HG03520 (cell line): ENCODE data around the gene DCAF7.

Experiments used
- ATAC-seq: cut with Tn5 transposase; IDR thresholded peaks from one replicate; pipeline ENCODE4 v1.9.1; 2021; ENCODE audit warnings: mild to moderate bottlenecking, moderate library complexity; ENCODE audit not compliant: unreplicated experiment

DCAF7 gene

GRCh38 chr17:63524051-63524450 lies 26.2 kb upstream of the DCAF7 start:
- ATAC-seq, result no peak

GRCh38 chr17:63525190-63525946 lies 24.9 kb upstream of the DCAF7 start:
- no peak for ATAC-seq

- ATAC-seq, result no peak
These were observed 23.4 kb upstream of the DCAF7 start for GRCh38 chr17:63526861-63527260.

DNA sequence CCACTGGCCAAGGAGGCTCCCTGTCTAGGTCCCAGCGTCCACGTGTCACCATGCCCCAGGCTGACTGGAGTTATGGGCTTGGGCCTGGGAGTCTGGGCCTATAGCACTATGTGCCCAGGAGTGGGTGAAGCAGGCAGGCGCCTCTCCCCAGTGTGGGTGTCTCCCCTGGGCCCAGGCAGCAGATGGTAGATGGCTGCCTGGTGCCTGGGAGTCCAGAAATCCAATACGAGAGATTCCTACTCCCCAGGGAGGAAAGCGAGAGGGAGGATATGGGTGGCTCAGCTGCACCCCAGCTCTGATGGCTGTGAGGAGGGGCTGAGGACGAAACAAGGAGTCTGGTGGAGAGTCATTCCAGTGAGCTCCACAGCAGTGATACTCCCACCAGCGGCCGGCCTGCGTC lies 22.1 kb upstream of the DCAF7 start:
- no peak for ATAC-seq

DNA sequence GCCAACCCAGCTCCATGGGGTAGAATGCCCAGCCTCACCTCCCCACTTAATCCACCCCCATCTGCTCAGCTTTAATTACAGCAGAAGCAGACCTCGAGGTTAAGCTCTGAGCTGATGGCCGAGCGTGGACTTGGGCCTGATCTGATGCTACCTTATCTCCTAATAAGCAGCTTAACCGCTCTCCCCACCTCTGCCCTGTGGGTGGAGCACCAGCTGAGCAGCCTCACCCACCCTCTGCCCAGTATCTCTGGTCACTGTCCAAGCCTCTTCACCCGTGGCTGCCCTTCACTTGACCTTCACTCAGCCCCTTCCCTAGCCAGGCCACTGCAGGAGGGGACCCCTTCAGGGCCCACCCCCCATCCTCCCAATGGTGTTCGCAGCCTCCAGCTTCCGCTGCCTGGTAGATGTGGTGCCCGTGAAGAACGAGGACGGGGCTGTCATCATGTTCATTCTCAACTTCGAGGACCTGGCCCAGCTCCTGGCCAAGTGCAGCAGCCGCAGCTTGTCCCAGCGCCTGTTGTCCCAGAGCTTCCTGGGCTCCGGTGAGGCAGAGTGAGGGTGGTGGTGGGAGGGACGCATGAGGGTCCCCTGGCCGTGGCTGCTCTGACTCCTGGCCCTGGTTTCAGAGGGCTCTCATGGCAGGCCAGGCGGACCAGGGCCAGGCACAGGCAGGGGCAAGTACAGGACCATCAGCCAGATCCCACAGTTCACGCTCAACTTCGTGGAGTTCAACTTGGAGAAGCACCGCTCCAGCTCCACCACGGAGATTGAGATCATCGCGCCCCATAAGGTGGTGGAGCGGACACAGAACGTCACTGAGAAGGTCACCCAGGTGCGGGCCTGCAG lies 20.3 kb upstream of the DCAF7 start:
- no peak for ATAC-seq

- ATAC-seq, result no peak
These were observed 19.7 kb upstream of the DCAF7 start for GRCh38 chr17:63530557-63531021.

GRCh38 chr17:63531022-63531965 lies 19.0 kb upstream of the DCAF7 start:
- ATAC-seq, result no peak

DNA sequence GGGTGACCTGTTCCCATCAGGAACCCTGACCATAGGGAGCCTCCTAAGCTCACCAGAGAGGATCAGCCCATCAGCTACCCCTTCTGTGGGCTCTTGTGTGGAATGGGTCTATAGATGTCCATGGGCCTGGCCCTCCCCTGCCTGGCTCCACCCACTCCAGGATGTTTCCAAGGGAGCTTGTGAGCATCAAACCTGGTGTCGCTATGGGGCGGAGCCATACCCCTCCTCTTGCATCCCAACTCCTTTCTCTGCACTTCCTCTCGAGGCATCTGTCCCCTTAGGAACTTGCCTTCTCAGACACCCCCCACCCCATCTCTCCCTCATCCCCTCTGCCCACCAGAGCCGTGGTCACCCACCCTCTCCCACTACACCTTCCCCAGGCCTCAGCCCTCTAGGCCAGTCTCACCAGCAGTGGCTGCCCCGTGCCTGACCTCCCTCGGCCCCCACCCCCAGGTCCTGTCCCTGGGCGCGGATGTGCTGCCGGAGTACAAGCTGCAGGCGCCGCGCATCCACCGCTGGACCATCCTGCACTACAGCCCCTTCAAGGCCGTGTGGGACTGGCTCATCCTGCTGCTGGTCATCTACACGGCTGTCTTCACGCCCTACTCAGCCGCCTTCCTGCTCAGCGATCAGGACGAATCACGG lies 16.7 kb upstream of the DCAF7 start:
- no peak for ATAC-seq

- no peak for ATAC-seq
These were observed 16.2 kb upstream of the DCAF7 start for GRCh38 chr17:63534078-63534570.

DNA sequence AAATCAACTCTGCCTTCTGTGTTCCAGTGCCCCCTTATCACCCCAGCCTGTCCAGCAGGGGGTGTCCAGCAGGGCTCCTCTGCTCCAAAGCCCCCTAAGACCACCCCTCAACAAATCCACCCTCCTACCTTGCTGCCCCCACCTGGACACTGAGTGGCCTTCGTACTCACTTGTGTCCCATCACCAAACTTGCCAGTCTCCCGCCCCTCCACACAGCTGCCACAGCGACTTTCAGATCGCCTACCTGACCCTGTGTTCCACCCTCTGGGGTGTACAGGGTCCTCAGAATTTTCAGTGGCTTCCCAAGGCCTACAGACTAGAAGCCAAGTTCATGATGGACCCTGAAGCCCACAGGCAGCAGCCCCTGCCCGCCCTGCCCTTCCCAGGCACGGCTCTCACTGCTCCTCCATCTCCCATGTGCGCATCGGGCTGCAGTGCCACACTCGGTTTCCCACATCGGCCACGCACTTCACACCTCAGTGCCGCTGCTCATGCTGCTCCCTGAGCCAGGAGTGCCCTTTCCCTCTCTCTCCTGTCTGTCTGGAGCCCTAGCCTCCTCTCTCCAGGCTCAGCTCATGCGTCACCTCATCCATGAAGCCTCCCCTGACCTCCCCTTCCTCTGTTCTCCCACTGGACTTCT lies 15.3 kb upstream of the DCAF7 start:
- no peak for ATAC-seq

DNA sequence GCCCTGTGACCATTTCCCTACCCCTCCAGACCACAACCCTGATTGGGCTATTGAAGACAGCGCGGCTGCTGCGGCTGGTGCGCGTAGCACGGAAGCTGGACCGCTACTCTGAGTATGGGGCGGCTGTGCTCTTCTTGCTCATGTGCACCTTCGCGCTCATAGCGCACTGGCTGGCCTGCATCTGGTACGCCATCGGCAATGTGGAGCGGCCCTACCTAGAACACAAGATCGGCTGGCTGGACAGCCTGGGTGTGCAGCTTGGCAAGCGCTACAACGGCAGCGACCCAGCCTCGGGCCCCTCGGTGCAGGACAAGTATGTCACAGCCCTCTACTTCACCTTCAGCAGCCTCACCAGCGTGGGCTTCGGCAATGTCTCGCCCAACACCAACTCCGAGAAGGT lies 14.6 kb upstream of the DCAF7 start:
- no peak for ATAC-seq

DNA sequence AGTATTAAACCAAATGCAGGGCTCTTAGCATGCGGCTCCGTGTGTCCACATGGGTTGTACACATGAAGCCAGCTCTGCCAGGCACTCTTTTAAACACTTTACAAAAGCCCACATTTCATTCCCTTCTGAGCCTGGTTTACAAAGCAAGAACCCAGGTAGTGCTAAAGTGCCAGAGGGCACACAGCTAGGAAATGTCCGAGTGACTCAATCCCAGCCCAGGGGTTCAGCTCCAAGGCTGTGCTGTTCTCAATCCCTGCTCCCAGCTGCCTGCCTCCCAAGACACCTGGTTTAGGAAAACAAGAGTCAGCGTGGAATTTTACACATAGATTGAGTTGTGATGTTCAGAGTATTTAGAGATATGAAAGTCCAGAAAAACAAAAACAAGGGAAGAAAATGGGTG lies 13.3 kb upstream of the DCAF7 start:
- no peak for ATAC-seq

DNA sequence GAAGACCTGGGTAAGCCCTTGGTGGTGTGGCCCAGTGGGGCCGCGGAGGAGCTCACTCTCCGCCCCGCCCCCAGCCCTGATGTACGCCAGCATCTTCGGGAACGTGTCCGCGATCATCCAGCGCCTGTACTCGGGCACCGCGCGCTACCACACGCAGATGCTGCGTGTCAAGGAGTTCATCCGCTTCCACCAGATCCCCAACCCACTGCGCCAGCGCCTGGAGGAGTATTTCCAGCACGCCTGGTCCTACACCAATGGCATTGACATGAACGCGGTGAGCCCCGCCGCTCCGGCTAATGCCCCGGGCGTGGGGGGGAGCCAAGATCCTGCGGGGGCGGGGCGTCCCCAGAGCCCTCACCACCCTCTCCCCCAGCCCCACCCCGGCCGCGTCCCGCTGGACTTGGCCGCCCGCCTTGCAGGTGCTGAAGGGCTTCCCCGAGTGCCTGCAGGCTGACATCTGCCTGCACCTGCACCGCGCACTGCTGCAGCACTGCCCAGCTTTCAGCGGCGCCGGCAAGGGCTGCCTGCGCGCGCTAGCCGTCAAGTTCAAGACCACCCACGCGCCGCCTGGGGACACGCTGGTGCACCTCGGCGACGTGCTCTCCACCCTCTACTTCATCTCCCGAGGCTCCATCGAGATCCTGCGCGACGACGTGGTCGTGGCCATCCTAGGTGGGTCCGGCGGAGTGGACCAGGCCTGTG lies 12.1 kb upstream of the DCAF7 start:
- ATAC-seq, result no peak

- ATAC-seq, result no peak
These were observed 11.3 kb upstream of the DCAF7 start for GRCh38 chr17:63538693-63539595.

GRCh38 chr17:63540590-63540989 lies 9.7 kb upstream of the DCAF7 start:
- ATAC-seq, result no peak

DNA sequence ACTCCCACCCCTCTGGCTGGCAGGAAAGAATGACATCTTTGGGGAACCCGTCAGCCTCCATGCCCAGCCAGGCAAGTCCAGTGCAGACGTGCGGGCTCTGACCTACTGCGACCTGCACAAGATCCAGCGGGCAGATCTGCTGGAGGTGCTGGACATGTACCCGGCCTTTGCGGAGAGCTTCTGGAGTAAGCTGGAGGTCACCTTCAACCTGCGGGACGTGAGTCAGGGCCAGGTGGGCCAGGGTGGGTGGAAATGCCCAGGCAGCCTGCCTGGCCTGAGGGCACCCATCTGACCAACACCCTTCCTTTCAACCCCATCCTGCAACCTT lies 8.1 kb upstream of the DCAF7 start:
- no peak for ATAC-seq

DNA sequence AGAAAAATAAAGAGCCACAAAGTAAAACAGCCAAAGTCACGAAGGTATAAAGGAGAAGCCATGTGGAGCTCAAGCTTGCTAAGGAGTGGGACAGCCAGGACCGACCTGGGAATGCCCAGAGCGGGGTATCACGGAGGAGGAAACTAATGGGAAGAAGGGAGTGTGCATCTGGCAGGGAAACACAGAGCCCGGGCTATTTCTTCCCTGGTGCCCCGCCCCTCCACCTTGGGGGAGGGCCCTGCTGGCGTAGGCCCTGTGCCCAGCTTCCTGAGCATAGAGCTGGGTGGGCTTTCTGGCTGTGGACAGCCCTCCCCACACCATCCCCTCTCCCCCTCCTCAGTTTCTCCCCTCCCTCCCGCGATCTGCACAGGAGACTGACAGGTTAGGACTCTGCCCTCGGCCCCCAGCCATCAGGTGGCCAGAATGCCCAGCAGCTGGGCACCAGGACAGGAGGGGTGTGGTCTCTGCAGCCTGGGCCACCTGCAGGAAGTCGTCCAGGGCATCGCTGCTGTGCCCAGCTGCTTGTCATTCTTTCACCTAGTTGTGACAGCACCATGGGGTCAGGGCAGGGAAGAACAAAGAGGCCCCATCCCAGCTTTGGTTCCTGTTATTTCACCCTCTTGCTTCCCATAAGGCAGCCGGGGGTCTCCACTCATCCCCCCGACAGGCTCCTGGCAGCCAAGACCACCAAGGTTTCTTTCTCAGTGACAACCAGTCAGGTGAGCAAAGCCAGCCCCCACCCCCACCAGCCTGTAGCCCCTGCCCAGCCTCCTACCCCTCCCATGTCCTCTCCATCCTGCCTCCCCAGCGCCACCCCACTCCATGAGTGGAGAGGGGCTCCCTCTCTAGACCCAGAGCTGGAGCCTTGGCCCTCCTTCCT lies 7.1 kb upstream of the DCAF7 start:
- no peak for ATAC-seq
